ENCODE data around the gene ITGB2. TPM values are rescaled to one million over a fixed set of nuclear protein-coding genes. Genes with fewer than 3 reads are reported as not detected.

The ITGB2 gene
- total RNA-seq, 1 donor from 2014 or later, result 19.8 TPM

DNA sequence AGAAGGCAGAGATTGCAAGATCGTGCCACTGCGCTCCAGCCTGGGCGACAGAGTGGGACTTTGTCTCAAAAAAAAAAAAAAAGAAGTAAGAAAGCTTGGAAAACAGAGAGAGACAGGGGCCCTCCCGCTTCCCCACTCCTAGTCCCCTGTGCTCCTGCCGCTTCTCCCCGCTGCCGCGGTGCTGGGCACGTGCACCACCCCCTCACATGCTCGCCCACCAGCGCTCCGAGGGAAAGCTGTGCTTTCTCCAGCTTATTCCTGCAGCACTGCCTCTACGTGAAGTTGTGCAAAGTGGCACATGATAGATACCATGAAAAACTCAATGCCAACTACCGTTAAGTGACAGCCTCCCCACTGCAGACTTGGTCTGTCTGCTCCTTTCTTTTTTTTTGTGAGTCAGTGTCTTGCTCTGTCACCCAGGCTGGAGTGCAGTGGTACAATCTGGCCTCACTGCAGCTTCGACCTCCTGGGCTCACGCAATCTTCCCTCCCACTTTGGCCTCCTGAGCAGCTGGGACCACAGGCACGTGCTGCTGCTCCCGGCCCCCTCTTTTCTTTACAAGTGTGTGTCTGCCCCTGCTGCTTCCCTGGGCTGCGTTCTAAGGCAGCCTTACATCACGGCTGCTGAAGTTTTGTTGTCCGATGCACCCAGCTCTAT, 34.6 kb upstream of the ITGB2 start:
- Histone ChIP-seq H3K9me3 (ENCODE audit: control insufficient read depth in 3 of 3, low read length in 3 of 3) (no peaks in the 10 kb centered on the region), H3K9ac (ENCODE audit: low read depth in 1 of 3, low read length in 3 of 3) (no peak overlapping the region), H3K27ac (ENCODE audit: low read depth, low read length) (no peak overlapping the region), H3K4me3 (ENCODE audit: low read length in 3 of 3) (no peak overlapping the region), H3K36me3 (ENCODE audit: control insufficient read depth in 3 of 3, insufficient read depth in 3 of 3, low read length in 3 of 3) (peaks cover 6 to 10% (median 7%) of the 10 kb centered on the region in 3 donors), H3K27me3 (ENCODE audit: control insufficient read depth in 3 of 3, insufficient read depth in 3 of 3, low read length in 3 of 3) (no peaks in the 10 kb centered on the region), H3K4me1 (ENCODE audit: control insufficient read depth in 3 of 3, insufficient read depth in 3 of 3, low read length in 3 of 3) (peaks cover 56 to 85% (median 69%) of the 10 kb centered on the region in 3 donors)

DNA sequence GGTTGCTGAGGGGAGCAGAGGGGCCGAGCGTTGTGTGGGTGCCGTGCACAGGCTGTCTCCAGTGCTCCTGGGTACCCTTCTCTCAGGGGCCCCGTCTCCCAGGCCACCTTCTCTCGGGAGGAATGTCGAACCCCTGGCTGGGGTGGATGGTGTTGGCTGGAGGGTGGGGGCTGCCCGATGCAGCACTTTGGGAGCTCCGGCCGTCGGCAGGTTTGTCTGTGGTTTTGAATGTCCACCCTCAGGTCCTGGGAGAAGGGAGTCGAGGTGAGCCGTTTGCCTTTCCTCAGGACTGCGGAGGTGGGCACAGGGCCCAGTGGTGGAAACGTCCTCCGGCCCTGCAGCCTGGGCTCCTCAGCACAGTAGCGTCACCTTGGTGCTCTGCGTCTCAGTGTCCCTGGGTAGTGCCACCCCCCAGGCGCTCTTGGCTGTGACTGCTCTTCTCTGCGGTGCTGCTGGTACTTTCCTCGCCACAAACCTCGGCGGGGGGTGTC, 33.6 kb upstream of the ITGB2 start:
- peaks cover 3 to 10% (median 5%) of the 10 kb centered on the region in 3 donors for H3K36me3 ChIP-seq (ENCODE audit: control insufficient read depth in 3 of 3, insufficient read depth in 3 of 3, low read length in 3 of 3)
- H3K4me3 ChIP-seq (ENCODE audit: low read length in 3 of 3), result no peak overlapping the region
- peak overlapping the region; percentile 51 to 78 (median 74) for H3K9ac ChIP-seq (ENCODE audit: low read depth in 1 of 3, low read length in 3 of 3)
- no peaks in the 10 kb centered on the region for H3K27me3 ChIP-seq (ENCODE audit: control insufficient read depth in 3 of 3, insufficient read depth in 3 of 3, low read length in 3 of 3)
- peaks cover 56 to 85% (median 69%) of the 10 kb centered on the region in 3 donors for H3K4me1 ChIP-seq (ENCODE audit: control insufficient read depth in 3 of 3, insufficient read depth in 3 of 3, low read length in 3 of 3)
- no peaks in the 10 kb centered on the region for H3K9me3 ChIP-seq (ENCODE audit: control insufficient read depth in 3 of 3, low read length in 3 of 3)
- peak overlapping the region; percentile 97 for H3K27ac ChIP-seq (ENCODE audit: low read depth, low read length)

DNA sequence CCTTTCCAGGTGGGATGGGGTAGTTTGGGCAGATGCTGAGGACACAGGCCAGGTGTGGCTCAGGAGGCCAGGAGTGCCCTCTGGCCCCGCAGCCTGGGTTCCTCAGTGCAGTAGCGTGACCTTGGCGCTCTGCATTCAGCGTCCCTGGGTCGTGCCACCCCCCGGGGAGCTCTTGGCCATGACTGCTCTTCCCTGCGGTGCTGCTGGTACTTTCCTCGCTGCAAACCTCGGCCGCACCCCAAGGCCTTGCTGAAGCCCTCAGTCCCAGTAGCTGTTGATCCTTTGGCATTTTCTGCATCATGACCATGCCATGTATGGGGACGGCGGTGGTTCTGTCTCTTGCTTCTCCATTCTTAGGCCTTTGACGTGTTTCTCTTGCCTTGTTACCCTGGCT, 32.9 kb upstream of the ITGB2 start:
- Histone ChIP-seq H3K36me3 (ENCODE audit: control insufficient read depth in 3 of 3, insufficient read depth in 3 of 3, low read length in 3 of 3) (peaks cover 3 to 10% (median 5%) of the 10 kb centered on the region in 3 donors), H3K4me1 (ENCODE audit: control insufficient read depth in 3 of 3, insufficient read depth in 3 of 3, low read length in 3 of 3) (peaks cover 53 to 85% (median 69%) of the 10 kb centered on the region in 3 donors), H3K9ac (ENCODE audit: low read depth in 1 of 3, low read length in 3 of 3) (peak overlapping the region; percentile 51 to 78 (median 74)), H3K4me3 (ENCODE audit: low read length in 3 of 3) (peak overlapping the region in 1 of 3 donors; percentile 29), H3K9me3 (ENCODE audit: control insufficient read depth in 3 of 3, low read length in 3 of 3) (no peaks in the 10 kb centered on the region), H3K27me3 (ENCODE audit: control insufficient read depth in 3 of 3, insufficient read depth in 3 of 3, low read length in 3 of 3) (no peaks in the 10 kb centered on the region), H3K27ac (ENCODE audit: low read depth, low read length) (peak overlapping the region; percentile 97)

- Histone ChIP-seq H3K27ac (ENCODE audit: low read depth, low read length) (peak overlapping the region; percentile 97), H3K4me3 (ENCODE audit: low read length in 3 of 3) (peak overlapping the region in 2 of 3 donors; percentile 6 to 17), H3K9ac (ENCODE audit: low read depth in 1 of 3, low read length in 3 of 3) (peak overlapping the region; percentile 20 to 78 (median 74)), H3K36me3 (ENCODE audit: control insufficient read depth in 3 of 3, insufficient read depth in 3 of 3, low read length in 3 of 3) (peaks cover 3 to 10% (median 5%) of the 10 kb centered on the region in 3 donors), H3K27me3 (ENCODE audit: control insufficient read depth in 3 of 3, insufficient read depth in 3 of 3, low read length in 3 of 3) (no peaks in the 10 kb centered on the region), H3K4me1 (ENCODE audit: control insufficient read depth in 3 of 3, insufficient read depth in 3 of 3, low read length in 3 of 3) (peaks cover 48 to 85% (median 67%) of the 10 kb centered on the region in 3 donors), H3K9me3 (ENCODE audit: control insufficient read depth in 3 of 3, low read length in 3 of 3) (no peaks in the 10 kb centered on the region)
Observed at GRCh38 chr21:44952929-44953627, 32.4 kb upstream of the ITGB2 start.

- peak overlapping the region in 2 of 3 donors; percentile 17 to 52 for H3K4me3 ChIP-seq (ENCODE audit: low read length in 3 of 3)
- peak overlapping the region; percentile 20 to 78 (median 77) for H3K9ac ChIP-seq (ENCODE audit: low read depth in 1 of 3, low read length in 3 of 3)
- H3K9me3 ChIP-seq (ENCODE audit: control insufficient read depth in 3 of 3, low read length in 3 of 3), result no peaks in the 10 kb centered on the region
- H3K4me1 ChIP-seq (ENCODE audit: control insufficient read depth in 3 of 3, insufficient read depth in 3 of 3, low read length in 3 of 3), result peaks cover 48 to 85% (median 69%) of the 10 kb centered on the region in 3 donors
- peak overlapping the region; percentile 97 for H3K27ac ChIP-seq (ENCODE audit: low read depth, low read length)
- no peaks in the 10 kb centered on the region for H3K27me3 ChIP-seq (ENCODE audit: control insufficient read depth in 3 of 3, insufficient read depth in 3 of 3, low read length in 3 of 3)
- H3K36me3 ChIP-seq (ENCODE audit: control insufficient read depth in 3 of 3, insufficient read depth in 3 of 3, low read length in 3 of 3), result peaks cover 3 to 10% (median 5%) of the 10 kb centered on the region in 3 donors
Observed at GRCh38 chr21:44952116-44952928, 31.6 kb upstream of the ITGB2 start.

DNA sequence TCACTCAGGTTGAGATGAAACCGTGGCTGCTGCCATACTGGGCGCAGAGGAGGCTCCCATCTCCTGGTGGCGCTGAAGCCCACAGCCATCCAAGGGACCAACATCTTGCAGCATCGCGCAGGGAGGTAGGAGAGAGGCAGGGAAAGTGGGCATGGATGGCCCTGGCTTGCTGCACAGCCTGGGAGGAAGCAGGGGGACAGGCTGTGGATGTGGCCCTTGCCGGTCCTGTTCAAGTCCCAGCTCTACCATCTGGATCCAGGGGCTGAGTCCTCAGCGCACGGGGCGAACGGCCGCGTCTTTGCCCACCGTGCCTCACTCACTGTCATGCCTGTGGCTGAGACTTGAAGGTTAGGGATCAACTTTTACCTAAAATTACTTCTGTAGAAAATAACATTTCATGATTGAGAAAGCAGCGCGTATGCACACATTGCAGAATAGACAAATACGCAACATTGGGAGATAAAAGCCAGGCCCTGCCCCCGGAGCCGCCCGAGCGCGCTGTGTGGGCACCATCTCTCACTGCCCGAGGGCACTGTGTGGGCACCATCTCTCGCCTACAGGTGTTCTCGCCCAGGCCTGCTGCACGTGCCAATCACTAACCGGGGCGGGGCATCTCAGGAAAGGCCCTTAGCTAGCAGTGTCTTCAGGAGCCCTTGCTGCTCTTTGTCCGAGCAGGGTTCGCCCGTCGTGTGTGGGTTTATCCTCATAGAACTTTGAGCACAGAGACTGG, 30.7 kb upstream of the ITGB2 start:
- Histone ChIP-seq H3K27me3 (ENCODE audit: control insufficient read depth in 3 of 3, insufficient read depth in 3 of 3, low read length in 3 of 3) (no peaks in the 10 kb centered on the region), H3K27ac (ENCODE audit: low read depth, low read length) (peak overlapping the region; percentile 97), H3K4me1 (ENCODE audit: control insufficient read depth in 3 of 3, insufficient read depth in 3 of 3, low read length in 3 of 3) (peaks cover 57 to 90% (median 79%) of the 10 kb centered on the region in 3 donors), H3K9me3 (ENCODE audit: control insufficient read depth in 3 of 3, low read length in 3 of 3) (no peaks in the 10 kb centered on the region), H3K9ac (ENCODE audit: low read depth in 1 of 3, low read length in 3 of 3) (peak overlapping the region in 1 of 3 donors; percentile 8), H3K4me3 (ENCODE audit: low read length in 3 of 3) (no peak overlapping the region), H3K36me3 (ENCODE audit: control insufficient read depth in 3 of 3, insufficient read depth in 3 of 3, low read length in 3 of 3) (peaks cover under 1 to 3% (median 2%) of the 10 kb centered on the region in 3 donors)

- H3K4me1 ChIP-seq (ENCODE audit: control insufficient read depth in 3 of 3, insufficient read depth in 3 of 3, low read length in 3 of 3), result peaks cover 57 to 88% (median 77%) of the 10 kb centered on the region in 3 donors
- peaks cover under 1 to 4% (median under 1%) of the 10 kb centered on the region in 3 donors for H3K36me3 ChIP-seq (ENCODE audit: control insufficient read depth in 3 of 3, insufficient read depth in 3 of 3, low read length in 3 of 3)
- H3K9ac ChIP-seq (ENCODE audit: low read depth in 1 of 3, low read length in 3 of 3), result no peak overlapping the region
- peak overlapping the region; percentile 7 for H3K27ac ChIP-seq (ENCODE audit: low read depth, low read length)
- H3K27me3 ChIP-seq (ENCODE audit: control insufficient read depth in 3 of 3, insufficient read depth in 3 of 3, low read length in 3 of 3), result no peaks in the 10 kb centered on the region
- H3K4me3 ChIP-seq (ENCODE audit: low read length in 3 of 3), result no peak overlapping the region
- no peaks in the 10 kb centered on the region for H3K9me3 ChIP-seq (ENCODE audit: control insufficient read depth in 3 of 3, low read length in 3 of 3)
Observed at GRCh38 chr21:44950351-44950750, 29.7 kb upstream of the ITGB2 start.

DNA sequence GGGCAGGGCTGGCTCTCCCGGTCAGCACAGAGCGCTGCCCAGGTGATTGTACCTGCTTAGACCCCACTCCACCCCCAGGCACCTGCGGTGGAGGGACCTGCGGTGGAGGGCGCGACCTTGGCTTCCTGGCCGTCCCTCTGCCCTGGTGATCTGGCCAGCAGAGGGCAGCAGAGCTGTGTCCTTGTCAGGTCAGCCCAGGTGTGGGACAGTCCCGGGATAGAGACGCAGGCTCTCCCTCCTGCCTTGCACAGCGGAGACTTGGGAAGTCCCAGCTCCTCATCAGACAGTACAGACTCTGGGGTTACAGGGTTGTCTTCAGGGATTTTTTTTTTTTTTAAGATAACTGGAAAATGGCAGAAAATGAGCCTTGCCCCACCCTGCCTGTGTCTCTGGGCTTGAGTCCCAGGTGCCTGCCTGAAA, 29.1 kb upstream of the ITGB2 start:
- peaks cover 54 to 82% (median 75%) of the 10 kb centered on the region in 3 donors for H3K4me1 ChIP-seq (ENCODE audit: control insufficient read depth in 3 of 3, insufficient read depth in 3 of 3, low read length in 3 of 3)
- H3K4me3 ChIP-seq (ENCODE audit: low read length in 3 of 3), result no peak overlapping the region
- peak overlapping the region in 1 of 3 donors; percentile 50 for H3K9ac ChIP-seq (ENCODE audit: low read depth in 1 of 3, low read length in 3 of 3)
- no peaks in the 10 kb centered on the region for H3K27me3 ChIP-seq (ENCODE audit: control insufficient read depth in 3 of 3, insufficient read depth in 3 of 3, low read length in 3 of 3)
- H3K27ac ChIP-seq (ENCODE audit: low read depth, low read length), result no peak overlapping the region
- no peaks in the 10 kb centered on the region for H3K9me3 ChIP-seq (ENCODE audit: control insufficient read depth in 3 of 3, low read length in 3 of 3)
- H3K36me3 ChIP-seq (ENCODE audit: control insufficient read depth in 3 of 3, insufficient read depth in 3 of 3, low read length in 3 of 3), result peaks cover 6 to 10% (median 7%) of the 10 kb centered on the region in 3 donors

DNA sequence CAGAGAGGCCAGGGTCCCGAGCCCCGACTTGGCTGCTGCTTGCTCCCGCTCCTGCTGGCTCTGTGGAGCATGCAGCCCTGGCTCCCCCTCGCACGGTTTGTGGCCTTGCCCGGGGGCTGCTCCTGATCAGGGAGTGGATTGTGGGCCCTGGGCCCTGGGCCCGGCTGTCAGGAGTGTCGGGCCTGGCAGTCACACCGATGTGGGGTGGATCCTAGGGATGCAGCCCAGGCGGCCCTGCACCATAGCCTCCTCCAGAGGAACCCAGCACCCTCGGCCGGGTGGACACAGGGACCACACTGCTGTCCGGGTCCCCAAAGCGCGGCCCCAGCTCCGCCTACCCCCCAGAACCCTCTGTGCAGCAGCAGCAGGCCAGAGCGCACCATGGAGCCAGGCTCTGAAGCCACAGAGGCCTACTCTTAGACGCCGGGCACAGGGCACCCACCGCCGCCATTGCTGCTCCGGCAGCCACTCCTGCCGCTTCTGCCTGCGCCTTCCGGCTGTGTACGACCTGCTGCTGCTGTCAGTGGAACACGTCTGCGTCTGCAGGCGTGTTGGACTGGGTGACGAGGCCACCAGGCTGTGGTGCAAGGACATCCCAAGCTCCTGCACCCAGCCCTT, 28.6 kb upstream of the ITGB2 start:
- Histone ChIP-seq H3K9me3 (ENCODE audit: control insufficient read depth in 3 of 3, low read length in 3 of 3) (no peaks in the 10 kb centered on the region), H3K9ac (ENCODE audit: low read depth in 1 of 3, low read length in 3 of 3) (peak overlapping the region in 1 of 3 donors; percentile 50), H3K4me1 (ENCODE audit: control insufficient read depth in 3 of 3, insufficient read depth in 3 of 3, low read length in 3 of 3) (peaks cover 50 to 79% (median 71%) of the 10 kb centered on the region in 3 donors), H3K27ac (ENCODE audit: low read depth, low read length) (no peak overlapping the region), H3K4me3 (ENCODE audit: low read length in 3 of 3) (no peak overlapping the region), H3K36me3 (ENCODE audit: control insufficient read depth in 3 of 3, insufficient read depth in 3 of 3, low read length in 3 of 3) (peaks cover 11 to 12% (median 12%) of the 10 kb centered on the region in 3 donors), H3K27me3 (ENCODE audit: control insufficient read depth in 3 of 3, insufficient read depth in 3 of 3, low read length in 3 of 3) (no peaks in the 10 kb centered on the region)

Measured in skeletal muscle tissue (tissue), 4 donors.